Activated CD4-positive, alpha-beta memory T cell treated with anti-CD3 and anti-CD28 coated beads for 36 hours (primary cell): ENCODE data around the gene XPR1. TPM values are rescaled to one million over a fixed set of nuclear protein-coding genes. Genes with fewer than 3 reads are reported as not detected.
"Not testable (repeated sequence)": the region's sequence is repeated elsewhere in the genome, so short reads cannot be mapped to it uniquely, and the experiment has no call there.

ENCODE experiments used
- CTCF ChIA-PET: fragments of 350-600 bp; sonication (Branson Sonifier 250); formaldehyde crosslinking; loops from one replicate; lab custom pipeline; 2021; ENCODE audit warnings: antibody characterized with exemption, inconsistent platforms; lab: Charles Lee
- POLR2A ChIA-PET: fragments of 350-600 bp; sonication (Branson Sonifier 250); formaldehyde crosslinking; loops from one replicate; lab custom pipeline; 2021; ENCODE audit warnings: antibody characterized with exemption; lab: Charles Lee
- DNase-seq: peaks from one replicate; pipeline ENCODE4 v3.0.0-alpha.2; 2020
- H3K27ac Mint-ChIP-seq: one replicate; pipeline ENCODE4 v1.8.0; 2021; ENCODE audit warnings: mixed read lengths
- H3K27me3 Mint-ChIP-seq: one replicate; pipeline ENCODE4 v1.8.0; 2021; ENCODE audit warnings: mixed read lengths
- H3K36me3 Mint-ChIP-seq: one replicate; pipeline ENCODE4 v1.8.0; 2021; ENCODE audit warnings: mixed read lengths
- H3K4me1 Mint-ChIP-seq: one replicate; pipeline ENCODE4 v1.8.0; 2021; ENCODE audit warnings: low read depth, mixed read lengths
- H3K4me3 Mint-ChIP-seq: one replicate; pipeline ENCODE4 v1.8.0; 2021; ENCODE audit warnings: mild to moderate bottlenecking, mixed read lengths
- H3K9me3 Mint-ChIP-seq: one replicate; pipeline ENCODE4 v1.8.0; 2021; ENCODE audit warnings: mixed read lengths
- intact Hi-C: fragments of 100-400 bp; cut with micrococcal nuclease; formaldehyde crosslinking; loops from one replicate; pipeline ENCODE4 v1.15.1; 2023
- total RNA-seq, 2 experiments: library from RNA; stranded (reverse); gene quantifications; one replicate each; pipeline ENCODE4 v1.2.3, GENCODE V29; 2021

The XPR1 gene
- total RNA-seq, 2 experiments from 2014 or later: 17.9 to 18.4 TPM

- intact Hi-C loops: loop anchor here (2.0 to 10.0 kb wide), 6 partner anchors 229 to 764 kb away; partner anchors contain the start of gene STX6
- ChIA-PET POLR2A (no interaction called here), CTCF (interaction anchor here (0.7 to 3.4 kb wide), 3 partner anchors 13 to 230 kb away, joined by 3 to 20 read pairs (median 4); no protein-coding TSS in a partner anchor)
- DNase-seq: no peak
- H3K27me3 Mint-ChIP-seq: no peaks in the 10 kb centered on the region
- H3K4me1 Mint-ChIP-seq: peaks cover 5% of the 10 kb centered on the region
- no peak overlapping the region for H3K4me3 Mint-ChIP-seq
- H3K9me3 Mint-ChIP-seq: no peaks in the 10 kb centered on the region
- H3K27ac Mint-ChIP-seq: no peak overlapping the region
- no peaks in the 10 kb centered on the region for H3K36me3 Mint-ChIP-seq
These were observed 1.5 kb downstream of the XPR1 start for GRCh38 chr1:180633057-180634056.

- intact Hi-C loops: loop anchor here (10.0 kb wide), 1 partner anchor 509 kb away; no protein-coding TSS in a partner anchor
- POLR2A ChIA-PET: no interaction called here
- CTCF ChIA-PET: interaction anchor here (0.5 to 1.7 kb wide), 2 partner anchors 137 to 226 kb away, joined by 4 read pairs; no protein-coding TSS in a partner anchor
- Mint-ChIP-seq H3K27me3 (no peaks in the 10 kb centered on the region), H3K4me1 (peaks cover 5% of the 10 kb centered on the region), H3K4me3 (no peak overlapping the region), H3K27ac (no peak overlapping the region), H3K36me3 (no peaks in the 10 kb centered on the region), H3K9me3 (no peaks in the 10 kb centered on the region)
- no peak for DNase-seq
These were observed 4.3 kb downstream of the XPR1 start for GRCh38 chr1:180636138-180636537.

GRCh38 chr1:180639871-180640270, 8.0 kb downstream of the XPR1 start:
- no peaks in the 10 kb centered on the region for H3K27me3 Mint-ChIP-seq
- POLR2A ChIA-PET: no interaction called here
- H3K27ac Mint-ChIP-seq: no peak overlapping the region
- no peak overlapping the region for H3K4me3 Mint-ChIP-seq
- no peak for DNase-seq
- peaks cover 13% of the 10 kb centered on the region for H3K4me1 Mint-ChIP-seq
- intact Hi-C loops: loop anchor here (10.0 kb wide), 1 partner anchor 505 kb away; no protein-coding TSS in a partner anchor
- CTCF ChIA-PET: no interaction called here
- H3K9me3 Mint-ChIP-seq: no peaks in the 10 kb centered on the region
- no peaks in the 10 kb centered on the region for H3K36me3 Mint-ChIP-seq

- CTCF ChIA-PET: no interaction called here
These were observed 8.7 kb downstream of the XPR1 start for GRCh38 chr1:180640531-180640949.

GRCh38 chr1:180641662-180642061, 9.8 kb downstream of the XPR1 start:
- no peaks in the 10 kb centered on the region for H3K9me3 Mint-ChIP-seq
- peaks cover 29% of the 10 kb centered on the region for H3K4me1 Mint-ChIP-seq
- intact Hi-C loops: no loop called here
- H3K27me3 Mint-ChIP-seq: no peaks in the 10 kb centered on the region
- H3K36me3 Mint-ChIP-seq: peaks cover 4% of the 10 kb centered on the region
- no peak overlapping the region for H3K27ac Mint-ChIP-seq
- CTCF ChIA-PET: no interaction called here
- POLR2A ChIA-PET: no interaction called here
- H3K4me3 Mint-ChIP-seq: no peak overlapping the region
- DNase-seq: no peak

More at GRCh38 chr1:180640531-180640949, 8.7 kb downstream of the XPR1 start:
- no peak for DNase-seq
- Mint-ChIP-seq H3K4me1 (peaks cover 20% of the 10 kb centered on the region), H3K9me3 (no peaks in the 10 kb centered on the region), H3K27me3 (no peaks in the 10 kb centered on the region), H3K27ac (no peak overlapping the region), H3K4me3 (no peak overlapping the region), H3K36me3 (peaks cover 3% of the 10 kb centered on the region)
- intact Hi-C loops: no loop called here
- POLR2A ChIA-PET: no interaction called here

GRCh38 chr1:180642781-180643180, 11.0 kb downstream of the XPR1 start:
- Mint-ChIP-seq H3K36me3 (peaks cover 4% of the 10 kb centered on the region), H3K4me3 (no peak overlapping the region), H3K27ac (no peak overlapping the region), H3K9me3 (no peaks in the 10 kb centered on the region), H3K27me3 (no peaks in the 10 kb centered on the region), H3K4me1 (peaks cover 32% of the 10 kb centered on the region)
- CTCF ChIA-PET: no interaction called here
- POLR2A ChIA-PET: no interaction called here
- DNase-seq: no peak
- intact Hi-C loops: no loop called here

- POLR2A ChIA-PET: no interaction called here
- no peak overlapping the region for H3K27ac Mint-ChIP-seq
- no peaks in the 10 kb centered on the region for H3K27me3 Mint-ChIP-seq
- peaks cover 32% of the 10 kb centered on the region for H3K4me1 Mint-ChIP-seq
- H3K9me3 Mint-ChIP-seq: no peaks in the 10 kb centered on the region
- intact Hi-C loops: no loop called here
- H3K36me3 Mint-ChIP-seq: peaks cover 4% of the 10 kb centered on the region
- no peak overlapping the region for H3K4me3 Mint-ChIP-seq
- CTCF ChIA-PET: no interaction called here
- DNase-seq: no peak
These were observed 11.9 kb downstream of the XPR1 start for GRCh38 chr1:180643693-180644092.

- Mint-ChIP-seq H3K9me3 (no peaks in the 10 kb centered on the region), H3K36me3 (peaks cover 4% of the 10 kb centered on the region), H3K27ac (no peak overlapping the region), H3K4me1 (peaks cover 35% of the 10 kb centered on the region), H3K4me3 (no peak overlapping the region), H3K27me3 (no peaks in the 10 kb centered on the region)
- DNase-seq: no peak
- intact Hi-C loops: no loop called here
- ChIA-PET CTCF (no interaction called here), POLR2A (interaction anchor here (0.7 kb wide), 1 partner anchor 13 kb away, joined by 3 read pairs; the partner anchor contains the start of gene XPR1)
These were observed 12.8 kb downstream of the XPR1 start for GRCh38 chr1:180644526-180645192.

- CTCF ChIA-PET, H3K27me3 Mint-ChIP-seq, DNase-seq, intact Hi-C loops, H3K9me3 Mint-ChIP-seq, H3K27ac Mint-ChIP-seq, H3K36me3 Mint-ChIP-seq, H3K4me3 Mint-ChIP-seq: not testable (repeated sequence)
- POLR2A ChIA-PET: interaction anchor here (0.7 kb wide), 1 partner anchor 13 kb away, joined by 3 read pairs; the partner anchor contains the start of gene XPR1
- peaks cover 35% of the 10 kb centered on the region for H3K4me1 Mint-ChIP-seq
These were observed 13.4 kb downstream of the XPR1 start for GRCh38 chr1:180645261-180645660.

- ChIA-PET CTCF (interaction anchor here (0.7 to 1.0 kb wide), 2 partner anchors 13 to 14 kb away, joined by 3 read pairs; no protein-coding TSS in a partner anchor), POLR2A (interaction anchor here (0.9 kb wide), 2 partner anchors 144 to 204 kb away, joined by 3 read pairs; partner anchors contain the start of gene ACBD6)
- H3K4me1 Mint-ChIP-seq: peaks cover 35% of the 10 kb centered on the region
These were observed 14.3 kb downstream of the XPR1 start for GRCh38 chr1:180646093-180646492.

GRCh38 chr1:180646547-180646946, 14.7 kb downstream of the XPR1 start:
- peak overlapping the region; percentile 20 for H3K27ac Mint-ChIP-seq
- CTCF ChIA-PET: interaction anchor here (1.0 kb wide), 1 partner anchor 14 kb away, joined by 3 read pairs; no protein-coding TSS in a partner anchor
- DNase-seq: peak; percentile 52

More at GRCh38 chr1:180646093-180646492, 14.3 kb downstream of the XPR1 start:
- Mint-ChIP-seq H3K27me3 (no peaks in the 10 kb centered on the region), H3K36me3 (peaks cover 8% of the 10 kb centered on the region), H3K4me3 (no peak overlapping the region), H3K27ac (peak overlapping the region; percentile 20), H3K9me3 (no peaks in the 10 kb centered on the region)
- no peak for DNase-seq
- intact Hi-C loops: no loop called here

More at GRCh38 chr1:180646547-180646946, 14.7 kb downstream of the XPR1 start:
- H3K4me3 Mint-ChIP-seq: no peak overlapping the region
- H3K9me3 Mint-ChIP-seq: no peaks in the 10 kb centered on the region
- peaks cover 35% of the 10 kb centered on the region for H3K4me1 Mint-ChIP-seq
- intact Hi-C loops: no loop called here
- H3K36me3 Mint-ChIP-seq: peaks cover 8% of the 10 kb centered on the region
- H3K27me3 Mint-ChIP-seq: no peaks in the 10 kb centered on the region
- POLR2A ChIA-PET: interaction anchor here (0.9 kb wide), 2 partner anchors 144 to 204 kb away, joined by 3 read pairs; partner anchors contain the start of gene ACBD6
